ENCODE results near the gene COL17A1. TPM values are rescaled to one million over a fixed set of nuclear protein-coding genes. Genes with fewer than 3 reads are reported as not detected.

The COL17A1 gene
- total RNA-seq, 4 donors from 2014 or later: 0.63 TPM; not detected in 3

DNA sequence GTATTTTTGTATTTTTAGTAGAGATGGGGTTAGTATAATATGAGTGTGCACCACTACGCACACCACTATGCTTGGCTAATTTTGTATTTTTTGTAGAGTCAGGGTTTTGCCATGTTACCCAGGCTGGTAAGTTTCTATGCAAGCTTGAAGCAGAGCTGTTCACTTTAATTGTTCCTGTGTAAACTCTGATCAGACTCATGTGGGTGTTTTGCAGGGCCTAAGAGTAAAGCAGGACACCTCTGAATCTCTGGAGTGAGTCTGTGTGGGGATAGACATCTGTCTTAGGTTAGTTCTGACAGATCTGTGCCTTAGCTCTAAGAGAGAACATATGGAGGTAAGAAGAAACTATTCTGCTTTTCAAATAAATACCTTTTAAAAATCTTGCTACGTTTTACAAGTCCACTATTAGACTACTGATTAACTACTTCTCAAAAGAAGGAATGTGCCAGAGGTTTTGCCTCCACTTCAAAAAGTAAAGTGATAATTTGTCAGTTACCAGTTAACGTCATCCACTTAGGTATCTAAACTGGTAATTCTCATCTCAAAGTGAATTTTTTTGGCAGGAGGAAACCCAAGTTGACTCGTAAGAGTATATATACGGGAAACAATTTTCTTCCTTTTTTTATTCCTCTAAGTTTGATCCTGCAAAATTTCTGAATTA is 1.1 kb downstream of the COL17A1 start:
- DNase-seq: no peak
- in situ Hi-C loops (cut with MboI; ENCODE audit: low sequenced_read_pairs in 4 of 4): no loop called here
- Histone ChIP-seq H3K27ac (no peak overlapping the region), H3K9me3 (no peaks in the 10 kb centered on the region), H3K27me3 (no peaks in the 10 kb centered on the region), H3K36me3 (no peaks in the 10 kb centered on the region), H3K4me3 (no peak overlapping the region), H3K4me1 (no peaks in the 10 kb centered on the region)
- TF ChIP-seq POLR2A (IDR thresholded peaks at IDR 0.05): no peak
- TF ChIP-seq, protein P1, sequence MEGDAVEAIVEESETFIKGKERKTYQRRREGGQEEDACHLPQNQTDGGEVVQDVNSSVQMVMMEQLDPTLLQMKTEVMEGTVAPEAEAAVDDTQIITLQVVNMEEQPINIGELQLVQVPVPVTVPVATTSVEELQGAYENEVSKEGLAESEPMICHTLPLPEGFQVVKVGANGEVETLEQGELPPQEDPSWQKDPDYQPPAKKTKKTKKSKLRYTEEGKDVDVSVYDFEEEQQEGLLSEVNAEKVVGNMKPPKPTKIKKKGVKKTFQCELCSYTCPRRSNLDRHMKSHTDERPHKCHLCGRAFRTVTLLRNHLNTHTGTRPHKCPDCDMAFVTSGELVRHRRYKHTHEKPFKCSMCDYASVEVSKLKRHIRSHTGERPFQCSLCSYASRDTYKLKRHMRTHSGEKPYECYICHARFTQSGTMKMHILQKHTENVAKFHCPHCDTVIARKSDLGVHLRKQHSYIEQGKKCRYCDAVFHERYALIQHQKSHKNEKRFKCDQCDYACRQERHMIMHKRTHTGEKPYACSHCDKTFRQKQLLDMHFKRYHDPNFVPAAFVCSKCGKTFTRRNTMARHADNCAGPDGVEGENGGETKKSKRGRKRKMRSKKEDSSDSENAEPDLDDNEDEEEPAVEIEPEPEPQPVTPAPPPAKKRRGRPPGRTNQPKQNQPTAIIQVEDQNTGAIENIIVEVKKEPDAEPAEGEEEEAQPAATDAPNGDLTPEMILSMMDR (IDR thresholded peaks at IDR 0.05 in 4 of 5, conservative IDR thresholded peaks at IDR 0.05 in 1 of 5): no peak
- no peak for ATAC-seq
- intact Hi-C loops (cut with DNase I; ENCODE audit: low total_unique reads): no loop called here

DNA sequence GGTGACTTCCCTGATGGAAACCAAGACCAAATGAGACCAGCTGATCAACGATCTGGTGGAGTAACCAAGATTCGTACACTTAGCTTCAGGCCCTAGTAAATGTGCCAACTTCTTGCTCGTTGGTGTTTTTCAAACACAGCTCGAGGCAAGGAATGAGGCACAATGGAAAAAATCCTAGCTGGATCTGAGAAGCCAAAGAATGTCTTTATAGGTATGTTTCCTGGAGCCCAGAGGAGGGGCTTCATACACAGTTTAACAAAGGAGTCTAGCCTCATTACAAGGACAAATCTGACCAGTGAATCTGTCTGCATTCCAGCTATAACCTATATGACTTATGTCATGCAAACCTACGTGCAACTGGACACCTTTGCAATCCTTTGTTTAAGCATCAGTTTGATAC is 3.7 kb downstream of the COL17A1 start:
- no peaks in the 10 kb centered on the region for H3K9me3 ChIP-seq
- DNase-seq (no peak), ATAC-seq (no peak)
- no peaks in the 10 kb centered on the region for H3K36me3 ChIP-seq
- no peak overlapping the region for H3K27ac ChIP-seq
- in situ Hi-C loops (cut with MboI; ENCODE audit: low sequenced_read_pairs in 4 of 4) (no loop called here), intact Hi-C loops (cut with DNase I; ENCODE audit: low total_unique reads) (no loop called here)
- no peak overlapping the region for H3K4me3 ChIP-seq
- peaks cover 0 to 4% of the 10 kb centered on the region in 2 donors for H3K4me1 ChIP-seq
- no peaks in the 10 kb centered on the region for H3K27me3 ChIP-seq
- TF ChIP-seq, protein P1 (IDR thresholded peaks at IDR 0.05 in 4 of 5, conservative IDR thresholded peaks at IDR 0.05 in 1 of 5): no peak
- TF ChIP-seq POLR2A (IDR thresholded peaks at IDR 0.05): no peak

DNA sequence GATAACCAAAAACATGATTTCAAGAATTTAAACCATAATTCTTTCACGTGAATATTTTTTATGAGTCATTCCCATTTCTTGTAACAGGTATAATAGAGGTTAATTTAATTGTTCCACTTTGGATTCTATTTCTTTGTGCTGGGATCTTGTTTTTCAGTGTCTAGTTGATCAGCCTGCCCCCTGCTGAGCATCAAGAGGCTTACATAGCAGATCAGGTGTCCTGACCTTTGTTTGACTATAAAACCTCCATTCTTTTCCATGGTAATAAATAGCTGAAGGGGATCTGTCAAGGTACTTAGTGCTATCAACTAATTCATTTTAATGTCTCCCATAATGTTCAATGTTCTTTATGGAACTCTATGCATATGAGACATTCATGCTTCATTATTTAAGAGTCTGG is 4.9 kb downstream of the COL17A1 start:
- no peak for ATAC-seq
- Histone ChIP-seq H3K4me1 (peaks cover 4 to 7% of the 10 kb centered on the region in 2 donors), H3K27me3 (no peaks in the 10 kb centered on the region), H3K36me3 (no peaks in the 10 kb centered on the region), H3K9me3 (no peaks in the 10 kb centered on the region), H3K4me3 (no peak overlapping the region), H3K27ac (no peak overlapping the region)
- DNase-seq: no peak
- intact Hi-C loops (cut with DNase I; ENCODE audit: low total_unique reads) (no loop called here), in situ Hi-C loops (cut with MboI; ENCODE audit: low sequenced_read_pairs in 4 of 4) (no loop called here)
- TF ChIP-seq, protein P1 (IDR thresholded peaks at IDR 0.05 in 4 of 5, conservative IDR thresholded peaks at IDR 0.05 in 1 of 5): peak in 1 of 5 experiments; percentile 16
- no peak for TF ChIP-seq POLR2A (IDR thresholded peaks at IDR 0.05)

DNA sequence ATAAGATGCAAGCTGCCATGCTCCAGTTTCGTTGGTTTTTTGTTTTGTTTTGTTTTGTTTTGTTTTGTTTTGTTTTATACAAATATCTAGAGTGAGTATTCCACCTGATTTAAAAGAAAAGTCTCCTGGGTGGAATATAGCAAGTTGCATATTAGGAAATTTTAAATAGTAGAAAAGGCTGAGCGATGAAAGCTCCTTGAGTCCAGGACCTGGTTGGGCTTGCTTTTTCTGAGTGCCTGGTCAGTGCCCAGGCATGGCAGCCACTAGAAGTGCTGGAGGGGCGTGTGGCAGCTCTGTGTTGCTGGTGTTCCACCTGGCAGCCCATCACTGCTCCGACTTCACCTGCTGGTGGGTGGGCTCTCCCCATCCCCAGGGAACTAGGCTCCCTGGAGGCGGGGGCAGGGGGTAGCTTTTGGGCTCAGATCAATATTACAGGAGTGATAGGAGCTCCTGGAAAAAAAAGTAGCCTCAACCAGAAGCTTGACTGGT is 8.0 kb downstream of the COL17A1 start:
- H3K9me3 ChIP-seq: no peaks in the 10 kb centered on the region
- H3K27ac ChIP-seq: no peak overlapping the region
- in situ Hi-C loops (cut with MboI; ENCODE audit: low sequenced_read_pairs in 4 of 4) (no loop called here), intact Hi-C loops (cut with DNase I; ENCODE audit: low total_unique reads) (no loop called here)
- no peak overlapping the region for H3K4me3 ChIP-seq
- DNase-seq (no peak), ATAC-seq (no peak)
- TF ChIP-seq POLR2A (IDR thresholded peaks at IDR 0.05): no peak
- TF ChIP-seq, protein P1 (IDR thresholded peaks at IDR 0.05 in 4 of 5, conservative IDR thresholded peaks at IDR 0.05 in 1 of 5): no peak
- peaks cover 4 to 7% of the 10 kb centered on the region in 2 donors for H3K4me1 ChIP-seq
- H3K27me3 ChIP-seq: no peaks in the 10 kb centered on the region
- H3K36me3 ChIP-seq: no peaks in the 10 kb centered on the region
